ENCODE measurements around the gene DENND4A.
"Not testable (repeated sequence)": the region's sequence is repeated elsewhere in the genome, so short reads cannot be mapped to it uniquely, and the experiment has no call there.

DENND4A gene

DNA sequence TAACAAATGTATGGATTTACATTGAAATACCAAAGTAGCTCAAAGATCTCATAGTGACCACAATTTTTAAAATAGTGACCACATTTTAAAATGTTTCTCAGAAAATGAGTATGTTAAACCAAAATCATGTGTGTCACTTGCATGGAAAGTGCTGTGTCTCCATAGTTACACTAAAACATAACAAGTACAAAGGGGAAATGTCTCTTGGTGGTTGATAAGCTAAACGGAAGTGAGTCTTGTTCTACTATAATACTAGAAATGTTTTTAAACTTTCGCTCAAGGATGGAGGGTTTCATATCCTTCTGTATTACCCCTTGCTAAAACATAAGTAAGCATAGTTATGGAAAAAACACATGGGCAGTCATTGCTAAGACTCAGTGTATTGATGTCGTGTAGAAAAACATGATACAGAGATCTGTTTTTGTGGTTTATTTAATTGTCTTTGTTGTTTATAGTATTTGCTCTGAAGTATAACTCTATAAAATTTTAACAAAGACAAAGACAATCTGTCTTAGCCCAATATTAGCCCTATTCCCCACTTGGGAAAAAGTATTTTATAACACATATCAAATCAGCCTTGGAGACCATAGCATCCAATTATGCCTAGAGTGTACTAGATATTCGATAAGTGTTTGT, 27.0 kb upstream of the DENND4A start:
- no peak for FAIRE-seq

DNA sequence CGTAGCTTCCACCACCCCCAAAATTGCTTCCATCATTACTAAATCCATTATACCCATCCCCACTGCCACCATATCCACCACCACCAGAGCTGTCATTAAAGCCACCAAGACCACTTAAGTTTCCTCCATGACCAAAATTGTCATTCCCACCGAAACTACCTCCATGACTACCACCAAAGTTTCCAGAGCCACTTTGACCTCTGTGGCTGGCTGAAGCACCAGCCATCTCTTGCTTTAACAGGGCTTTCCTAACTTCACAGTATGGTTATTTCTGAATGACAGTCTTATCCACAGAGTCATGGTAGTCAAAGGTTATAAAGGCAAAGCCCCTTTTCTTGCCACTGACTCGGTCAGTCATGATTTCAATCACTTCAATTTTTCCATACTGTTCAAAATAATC, 24.3 kb upstream of the DENND4A start:
- FAIRE-seq, result no peak

DNA sequence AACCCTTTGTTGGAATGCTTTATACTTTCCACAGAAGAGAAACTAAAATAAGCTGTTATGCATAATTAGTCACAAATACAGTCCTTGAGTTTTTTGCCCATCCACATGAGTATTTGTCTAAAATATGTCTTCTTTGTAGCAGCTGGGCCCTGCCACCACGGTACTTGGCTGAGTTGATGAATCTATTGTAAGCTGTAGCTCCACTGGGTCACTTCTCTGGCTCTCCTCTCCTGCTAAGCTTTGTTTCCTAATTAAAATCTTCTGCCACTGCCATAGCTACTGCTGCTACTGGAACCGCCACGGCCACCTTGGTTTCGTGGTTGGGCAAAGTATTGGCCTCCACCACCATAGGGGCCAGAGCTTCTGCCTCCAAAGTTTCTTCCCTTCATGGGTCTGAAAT, 23.9 kb upstream of the DENND4A start:
- not testable (repeated sequence) for FAIRE-seq

DNA sequence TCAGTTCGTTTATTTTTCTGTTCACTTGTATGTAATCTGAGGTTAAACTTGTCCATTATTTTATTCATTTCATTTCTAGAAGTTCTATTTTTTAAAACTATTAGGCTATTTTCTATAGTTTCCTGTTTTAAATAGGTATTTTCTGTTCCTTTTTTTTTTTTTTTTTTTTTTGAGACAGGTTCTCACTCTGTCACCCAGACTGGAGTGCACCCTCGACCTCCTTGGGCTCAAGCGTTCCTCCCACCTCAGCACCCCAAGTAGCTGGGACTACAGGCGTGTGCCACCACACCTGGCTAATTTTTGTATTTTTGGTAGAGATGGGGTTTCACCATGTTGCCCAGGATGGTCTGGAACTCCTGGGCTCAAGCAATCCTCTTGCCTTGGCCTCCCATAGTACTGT, 22.2 kb upstream of the DENND4A start:
- FAIRE-seq, result not testable (repeated sequence)

DNA sequence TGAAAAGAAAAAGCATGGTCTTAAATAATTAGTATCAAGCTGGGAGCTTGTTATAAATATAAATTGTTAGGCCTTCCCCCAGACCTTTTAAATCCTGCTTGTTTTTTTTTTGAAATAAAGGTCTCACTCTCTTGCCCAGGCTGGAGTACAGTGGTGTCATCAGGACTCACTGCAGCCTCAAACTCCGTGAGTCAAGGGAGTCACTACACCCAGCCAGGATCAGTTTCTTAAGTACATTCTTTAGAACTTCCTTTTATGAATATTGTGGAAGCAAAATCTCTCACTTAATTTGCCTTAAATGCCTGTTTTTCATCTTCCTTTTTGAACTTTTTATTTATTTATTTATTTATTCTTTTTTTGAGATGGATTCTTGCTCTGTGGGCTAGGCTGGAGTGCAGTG, 20.8 kb upstream of the DENND4A start:
- no peak for FAIRE-seq

DNA sequence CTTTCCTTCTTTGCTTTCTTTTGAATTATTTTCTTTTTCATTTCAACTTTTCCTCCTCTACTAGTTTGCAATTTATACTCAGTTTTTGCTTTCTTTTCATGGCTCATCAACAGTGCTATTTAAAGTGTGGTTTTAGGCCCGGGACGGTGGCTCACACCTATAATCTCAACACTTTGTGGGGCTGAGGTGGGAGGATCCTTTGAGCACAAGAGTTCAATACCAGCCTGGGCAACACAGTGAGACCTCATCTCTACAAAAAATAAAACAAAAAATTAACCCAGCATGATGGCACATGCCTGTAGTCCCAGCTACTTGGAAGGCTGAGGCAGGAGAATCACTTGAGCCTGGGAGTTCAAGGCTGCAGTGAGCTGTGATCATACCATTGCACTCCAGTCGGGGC, 20.4 kb upstream of the DENND4A start:
- no peak for FAIRE-seq

DNA sequence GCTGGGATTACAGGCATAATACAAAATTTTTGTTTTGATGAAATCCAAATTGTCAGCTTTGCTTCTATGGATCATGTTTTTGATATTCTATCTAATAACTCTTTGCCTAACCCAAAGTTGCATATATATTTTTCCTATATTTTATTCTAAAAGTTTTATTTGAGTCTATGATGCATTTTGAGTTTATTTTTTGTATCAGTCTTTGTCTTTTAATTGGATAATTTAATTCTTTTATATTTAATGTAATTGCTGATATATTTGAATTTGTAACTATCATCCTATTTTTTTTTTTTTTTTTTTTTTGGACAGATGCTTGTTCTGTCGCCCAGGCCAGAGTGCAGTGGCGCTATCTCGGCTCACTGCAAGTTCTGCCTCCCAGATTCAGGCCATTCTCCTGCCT, 19.7 kb upstream of the DENND4A start:
- FAIRE-seq, result no peak

DNA sequence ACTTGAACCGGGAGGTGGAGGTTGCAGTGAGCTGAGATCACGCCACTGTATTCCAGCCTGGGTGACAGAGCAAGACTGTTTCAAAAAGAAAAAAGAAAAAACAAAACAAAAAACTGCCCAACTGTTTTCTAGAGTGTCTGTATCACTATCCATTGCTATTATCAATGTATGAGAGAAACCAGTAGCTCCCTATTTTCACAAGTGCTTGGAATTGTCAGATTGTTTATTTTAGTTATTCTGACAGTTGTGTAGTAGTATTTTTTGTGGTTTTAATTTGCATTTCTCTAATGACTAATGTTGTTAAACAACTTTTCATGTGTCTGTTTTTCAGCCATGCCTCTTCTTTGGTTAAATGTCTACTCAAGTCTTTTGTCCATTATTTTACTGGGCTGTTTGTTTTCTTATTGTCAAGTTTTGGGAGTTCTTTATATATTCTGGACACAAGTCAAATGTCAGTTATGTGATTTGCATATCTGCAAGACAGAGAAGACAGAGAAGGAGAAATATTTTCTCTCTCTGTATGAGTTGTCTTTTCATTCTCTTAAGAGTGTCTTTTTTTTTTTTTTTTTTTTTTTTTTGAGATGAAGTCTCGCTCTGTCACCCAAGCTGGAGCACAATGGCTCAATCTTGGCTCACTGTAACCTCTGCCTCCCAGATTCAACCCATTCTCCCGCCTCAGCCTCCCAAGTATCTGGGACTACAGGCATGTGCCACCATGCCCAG, 19.1 kb upstream of the DENND4A start:
- FAIRE-seq, result not testable (repeated sequence)

DNA sequence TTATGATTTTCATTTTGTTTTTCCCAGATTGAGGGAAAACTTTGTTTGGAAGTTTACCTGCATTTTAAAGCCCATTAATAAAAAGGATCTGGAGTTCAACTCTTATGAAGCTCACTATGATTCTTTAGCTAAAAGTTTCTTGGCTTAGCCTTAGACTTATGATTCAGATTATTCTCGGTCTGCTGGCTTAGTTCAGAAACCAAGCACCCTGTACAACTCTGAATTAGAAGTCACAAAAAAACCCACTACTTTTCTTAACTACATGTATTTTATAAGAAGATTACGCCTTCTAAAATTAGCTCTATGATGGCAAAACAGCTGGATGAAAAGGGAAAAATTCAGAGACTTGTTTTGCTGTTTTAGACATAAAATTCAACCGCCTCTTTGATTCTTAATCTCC, 14.3 kb upstream of the DENND4A start:
- FAIRE-seq, result no peak

DNA sequence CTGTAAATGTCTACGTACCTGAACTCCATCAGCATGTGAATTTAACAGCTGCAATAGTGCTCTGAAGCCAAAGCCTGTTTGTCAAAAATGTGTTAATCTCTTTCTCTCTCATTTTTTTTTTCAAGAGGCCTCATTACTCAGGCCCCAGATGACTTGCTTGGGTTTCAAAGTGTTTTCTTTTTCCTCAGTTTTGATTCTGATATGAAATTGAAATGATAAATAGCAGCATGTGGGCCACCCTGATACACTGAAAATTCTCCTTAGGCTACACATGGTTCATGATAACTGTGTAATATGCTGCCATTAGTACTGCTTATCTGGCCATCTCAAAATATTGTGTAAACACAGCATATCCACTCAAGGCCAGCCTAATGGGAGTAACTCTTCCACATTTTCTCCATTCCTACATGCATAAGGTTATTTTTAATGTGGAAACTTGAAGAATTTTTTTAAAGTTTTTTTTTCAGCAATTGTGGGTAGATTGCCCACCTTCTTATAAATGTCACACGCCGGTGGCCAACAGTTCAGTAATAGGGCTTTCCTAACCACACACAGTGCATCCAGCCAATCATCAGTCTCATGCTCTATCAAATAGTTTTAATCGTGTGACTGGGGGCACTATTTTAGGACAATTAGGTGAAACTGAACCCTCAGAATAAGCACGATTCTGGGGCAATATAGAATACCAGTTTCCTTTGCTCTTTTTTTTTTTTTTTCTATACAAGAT, 13.1 kb upstream of the DENND4A start:
- no peak for FAIRE-seq

DNA sequence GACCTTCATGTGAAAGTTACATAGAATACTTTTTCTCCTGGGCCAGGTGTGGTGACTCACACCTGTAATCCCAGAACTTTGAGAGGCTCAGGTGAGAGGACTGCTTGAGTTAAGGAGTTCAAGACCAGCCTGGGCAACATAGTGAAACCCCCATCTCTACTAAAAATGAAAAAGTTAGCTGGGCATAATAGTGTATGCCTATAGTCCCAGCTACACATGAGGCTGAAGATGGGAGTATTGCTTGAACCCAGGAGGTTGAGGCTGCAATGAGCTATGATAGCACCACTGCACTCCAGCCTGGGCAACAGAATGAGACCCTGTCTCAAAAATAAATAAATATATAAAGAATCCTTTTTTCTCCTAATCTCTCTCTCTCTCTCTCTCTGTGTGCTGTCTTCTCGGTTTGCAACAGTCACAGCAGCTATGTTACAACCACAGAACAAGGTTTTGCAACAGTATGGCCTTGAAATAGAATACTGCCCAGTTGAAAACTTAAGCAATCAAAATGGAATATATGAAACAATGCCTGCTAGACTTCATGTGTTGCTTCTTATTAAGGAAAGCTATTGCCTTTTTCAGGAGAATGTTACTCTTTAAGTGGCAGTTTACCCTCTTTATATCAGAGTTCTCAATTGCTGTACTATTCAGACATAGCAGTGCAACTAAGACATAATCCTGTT, 12.3 kb upstream of the DENND4A start:
- FAIRE-seq, result no peak

DNA sequence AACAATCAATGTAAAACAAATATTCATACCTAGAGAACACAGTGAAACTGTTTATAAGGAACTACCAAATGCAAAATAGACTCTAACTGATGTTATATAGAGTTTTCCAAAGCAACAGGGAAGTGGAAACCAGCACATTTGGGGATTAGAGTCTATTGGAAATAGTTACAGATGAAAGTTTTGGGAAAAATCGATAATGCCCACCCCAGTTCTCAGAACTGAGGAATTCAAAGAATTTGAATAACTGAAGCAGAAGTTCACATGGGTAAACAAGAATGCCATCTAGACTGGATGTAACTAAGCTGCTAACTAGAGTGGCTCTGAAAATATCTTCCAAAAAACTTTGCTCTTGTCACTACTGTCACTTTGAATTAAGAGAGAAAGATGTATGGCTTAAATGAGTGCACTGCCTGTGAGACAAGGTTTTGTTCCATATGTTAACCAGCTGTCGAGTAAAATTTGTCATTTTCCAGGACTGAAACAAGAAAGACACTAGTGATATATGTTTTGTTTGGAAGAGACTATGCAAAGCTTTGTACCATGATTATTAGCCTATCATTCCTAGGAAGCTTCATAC, 9.2 kb upstream of the DENND4A start:
- no peak for FAIRE-seq

DNA sequence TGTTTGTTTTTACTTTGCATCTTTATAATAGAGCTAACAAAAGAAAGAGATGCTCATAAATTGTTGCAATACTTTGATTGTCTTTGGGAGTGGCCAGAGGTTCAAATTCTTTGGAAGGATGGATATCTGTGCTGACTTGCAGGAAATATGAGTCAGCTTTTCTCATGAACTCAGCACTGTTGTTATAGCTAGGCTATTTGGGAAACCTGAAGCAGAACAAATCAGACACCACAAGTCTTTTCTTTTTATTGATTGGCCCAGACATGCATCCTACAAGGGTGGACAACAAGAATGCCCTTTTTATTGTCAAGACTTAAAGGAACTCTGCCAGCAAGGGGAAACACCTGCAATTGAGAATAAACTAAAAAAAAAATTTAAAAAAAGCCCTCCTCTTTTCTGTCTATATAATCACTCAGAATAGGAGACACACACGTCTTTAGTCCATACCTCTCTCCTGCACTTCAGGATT, 4.6 kb upstream of the DENND4A start:
- FAIRE-seq, result no peak

DNA sequence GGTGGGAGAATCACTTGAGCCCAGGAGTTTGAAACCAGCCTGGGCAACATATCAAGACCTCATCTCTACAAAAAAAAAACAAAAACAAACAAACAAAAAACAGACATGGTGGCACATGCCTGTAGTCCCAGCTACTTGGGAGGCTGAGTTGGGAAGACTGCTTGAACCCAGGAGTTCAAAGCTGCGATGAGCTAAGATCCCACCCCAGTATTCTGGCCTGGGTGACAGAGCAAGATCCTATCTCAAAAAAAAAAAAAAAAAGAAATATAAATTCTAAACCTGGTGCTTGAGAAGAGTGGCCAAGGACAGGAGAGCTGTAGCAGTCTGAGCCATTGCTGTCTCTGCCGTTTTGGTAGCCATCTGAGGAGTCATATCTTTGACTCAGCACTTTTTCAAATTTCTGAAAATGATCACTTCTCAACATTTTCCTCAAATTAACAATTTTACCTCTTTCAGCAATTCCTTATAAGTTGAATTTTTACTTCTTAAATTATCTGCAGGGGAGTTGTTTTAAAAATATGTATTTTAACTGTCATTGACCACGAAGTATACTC, 3.6 kb upstream of the DENND4A start:
- no peak for FAIRE-seq

DNA sequence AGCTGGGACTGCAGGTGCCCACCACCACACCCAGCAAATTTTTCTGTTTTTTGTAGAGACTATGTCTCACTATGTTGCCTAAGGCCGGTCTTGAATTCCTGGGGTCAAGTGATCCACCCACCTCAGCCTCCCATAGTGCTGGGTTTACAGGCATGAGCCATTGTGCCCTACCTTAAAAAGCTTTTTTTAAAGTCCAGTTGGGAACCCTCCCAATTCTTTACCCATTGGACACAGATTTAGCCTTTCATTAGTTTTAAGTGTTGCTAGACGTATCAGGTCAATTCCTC, 1.7 kb upstream of the DENND4A start:
- no peak for FAIRE-seq

DNA sequence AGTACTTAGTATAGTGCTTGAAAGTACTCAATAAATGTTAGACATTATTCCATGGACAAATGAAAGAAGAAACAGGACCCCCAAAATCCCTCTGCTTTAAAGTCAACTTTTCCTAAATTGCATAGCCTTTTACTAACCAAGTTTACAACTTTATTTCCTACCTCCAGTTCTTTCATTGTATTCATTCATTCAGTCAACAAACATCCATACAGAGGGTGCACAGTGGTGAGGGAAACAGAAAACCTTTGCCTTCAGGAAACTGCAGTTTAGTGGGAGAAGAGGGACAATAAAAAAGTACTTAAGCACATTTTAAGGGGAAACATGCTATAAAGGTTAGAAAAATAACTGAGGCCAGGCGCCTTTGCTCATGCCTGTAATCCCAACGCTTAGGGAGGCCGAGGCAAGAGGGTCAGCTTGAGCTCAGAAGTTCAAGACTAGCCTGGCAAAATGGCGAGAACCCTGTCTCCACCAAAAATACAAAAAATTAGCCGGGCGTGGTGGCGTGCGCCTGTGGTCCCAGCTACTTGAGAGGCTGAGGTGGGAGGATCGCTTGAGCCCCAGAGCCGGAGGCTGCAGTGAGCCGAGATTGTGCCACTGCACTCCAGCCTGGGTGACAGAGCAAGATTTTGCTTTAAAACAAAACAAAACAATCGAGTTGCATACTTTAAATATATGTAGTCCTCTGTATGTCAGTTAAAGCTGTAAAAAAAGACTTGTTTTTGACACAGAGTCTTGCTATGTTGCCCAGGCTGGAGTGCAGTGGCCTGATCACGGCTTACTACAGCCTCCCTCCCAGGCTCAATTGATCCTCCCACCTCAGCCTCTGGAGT, 1.1 kb upstream of the DENND4A start:
- FAIRE-seq, result no peak

DNA sequence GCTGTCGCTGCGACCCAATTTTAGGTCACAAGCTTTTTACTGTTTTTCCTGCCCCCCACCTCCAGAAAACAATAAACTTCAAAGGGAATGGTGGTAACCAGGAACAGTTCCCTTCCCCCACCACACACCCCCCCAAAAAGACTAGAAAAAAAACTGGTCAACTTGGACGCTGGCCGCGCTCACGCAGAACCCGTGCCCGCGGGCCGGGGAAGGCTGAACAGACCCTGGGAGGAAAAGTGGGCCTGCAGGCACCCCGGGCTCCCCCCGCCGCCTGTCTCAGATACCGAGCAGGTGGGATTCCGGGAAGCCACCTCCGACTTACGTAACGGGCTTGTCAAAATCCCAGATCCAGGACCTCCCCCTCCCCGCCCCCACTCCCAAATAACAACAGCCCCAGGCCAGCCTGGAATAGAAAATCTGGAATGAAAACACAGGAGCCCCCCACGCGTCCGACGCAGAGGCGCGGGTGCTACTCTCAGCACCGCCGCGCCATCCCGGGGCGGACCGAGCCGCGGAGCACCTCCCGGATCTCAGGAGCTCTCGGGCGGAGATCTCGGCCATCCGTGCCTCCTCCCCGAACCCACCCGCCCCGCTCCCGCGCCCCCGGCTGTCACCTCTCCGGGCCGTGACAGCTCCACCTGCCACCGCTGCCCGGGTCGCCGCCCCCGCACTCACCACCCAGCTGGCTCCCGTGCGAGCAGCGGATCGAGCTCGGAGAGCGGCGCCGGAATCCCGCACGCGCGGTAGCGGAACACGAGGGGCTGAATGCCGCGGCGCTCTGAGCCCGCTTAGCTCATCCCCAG, 557 bp downstream of the DENND4A start:
- no peak for FAIRE-seq

DNA sequence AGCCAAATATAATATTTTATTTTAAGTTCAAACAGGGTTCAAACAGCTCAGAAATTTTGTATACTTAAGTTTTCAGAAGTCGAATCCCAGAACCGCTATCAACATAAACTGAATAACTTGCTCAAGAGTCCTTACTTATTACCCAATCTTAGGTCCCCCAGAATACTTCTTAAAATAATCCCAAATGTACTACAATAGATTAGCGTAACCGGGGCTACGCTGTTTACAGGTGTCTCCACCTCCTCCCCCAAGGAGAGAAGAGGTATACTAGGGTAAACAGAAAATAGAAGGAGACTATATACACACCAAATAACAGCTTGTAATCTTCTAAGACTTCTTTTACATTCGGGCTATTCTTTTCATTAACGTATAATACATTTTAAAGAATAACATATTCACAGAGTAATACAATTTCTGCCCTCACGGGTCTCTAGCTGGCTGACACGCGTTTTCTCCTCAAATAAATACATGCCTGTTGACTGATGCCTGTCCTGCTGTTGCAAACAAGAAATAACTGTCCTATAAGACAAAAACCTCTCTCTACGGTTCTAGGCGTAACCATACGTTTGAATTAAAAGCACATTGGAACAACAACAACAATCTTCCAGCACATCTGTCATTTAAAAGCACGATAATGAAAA, 1.3 kb downstream of the DENND4A start:
- FAIRE-seq, result no peak

DNA sequence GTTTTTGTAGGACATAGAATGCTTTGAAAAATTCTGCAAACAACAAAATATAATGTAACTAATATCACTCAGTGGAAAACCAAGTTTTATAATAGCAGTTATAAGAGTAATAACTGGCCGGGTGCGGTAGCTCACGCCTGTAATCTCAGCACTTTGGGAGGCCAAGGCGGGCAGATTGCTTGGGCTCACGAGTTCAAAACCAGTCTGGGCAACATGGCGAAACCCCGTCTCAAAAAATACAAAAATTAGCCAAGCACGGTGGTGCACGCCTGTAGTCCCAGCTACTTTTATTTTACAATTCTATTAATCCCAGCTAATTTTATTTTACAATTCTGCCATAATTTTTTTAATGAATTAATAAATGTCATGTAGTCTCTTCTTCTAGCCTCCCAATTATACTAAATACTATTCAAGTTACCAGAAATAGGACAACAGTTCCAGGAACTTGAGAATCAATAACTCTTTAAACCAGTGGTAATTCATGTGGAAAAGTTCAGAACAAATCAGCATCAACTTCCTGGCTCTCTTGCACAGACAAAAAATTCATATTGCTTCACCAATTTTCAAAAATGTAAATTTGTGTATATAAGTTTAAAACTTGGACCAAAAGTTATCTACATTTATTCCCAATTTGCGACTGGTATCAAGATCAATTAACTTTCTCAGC, 2.2 kb downstream of the DENND4A start:
- FAIRE-seq, result no peak

DNA sequence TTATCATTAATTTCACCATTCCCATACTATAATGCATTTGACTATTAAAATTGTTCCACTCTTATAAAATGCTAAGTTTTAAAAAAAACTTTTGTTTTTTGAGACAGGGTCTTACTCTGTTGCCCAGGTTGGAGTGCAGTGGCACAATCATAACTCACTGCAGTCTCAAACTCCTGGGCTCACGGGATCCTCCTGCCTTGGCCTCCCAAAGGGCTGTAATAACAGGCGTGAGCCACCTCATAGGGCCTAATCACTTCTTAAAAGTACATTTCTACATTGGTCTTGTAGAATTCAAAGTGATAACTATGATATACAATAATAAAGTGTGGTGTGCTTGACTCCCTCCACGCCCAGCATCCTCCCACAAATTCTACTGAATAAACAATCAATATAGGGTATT, 3.0 kb downstream of the DENND4A start:
- FAIRE-seq, result no peak

Data from endometrium (tissue), 2 donors.